MM.1S (cell line): ENCODE data around the gene TEX14.
A peak's percentile ranks its signal among the peaks of the same experiment; 100 is the strongest.

Source experiments
- EZH2 ChIP-seq: fragments of 300-600 bp; sonication (generic); optimal IDR thresholded peaks from 2 replicates; pipeline ENCODE3; 2017; ENCODE audit warnings: low read depth, mild to moderate bottlenecking, antibody characterized with exemption, low read length, mixed read lengths
- EZH2phosphoT487 ChIP-seq: fragments of 300-600 bp; sonication (generic); IDR thresholded peaks from 2 replicates; pipeline ENCODE4 v1.6.1; 2018; ENCODE audit warnings: antibody characterized with exemption, low read length
- TF ChIP-seq, protein P1 (sequence below): fragments of 300-600 bp; sonication (generic); IDR thresholded peaks from 2 replicates; pipeline ENCODE4 v1.5.1; 2016; ENCODE audit warnings: antibody characterized with exemption, low read length, mixed read lengths

DNA sequence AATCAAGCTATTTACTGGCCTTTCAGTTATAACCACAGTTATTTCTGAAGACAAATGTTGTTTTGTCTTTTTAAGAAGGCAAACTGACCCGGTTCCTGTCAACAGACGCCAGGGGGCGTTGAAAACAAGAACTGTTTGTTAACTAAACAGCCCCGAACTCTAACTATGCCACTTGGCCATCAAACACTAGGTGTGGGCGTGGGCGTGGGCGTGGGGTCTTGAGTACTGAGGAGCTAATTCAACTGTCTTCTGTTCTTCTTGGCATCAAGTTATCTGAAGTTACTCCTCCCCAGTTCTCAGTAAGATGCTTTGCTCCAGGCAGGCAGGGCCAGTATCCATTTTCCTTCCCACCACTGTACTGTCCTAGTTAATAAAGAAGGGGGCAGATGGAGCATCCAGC is 114.1 kb downstream of the TEX14 start:
- TF ChIP-seq, protein P1, sequence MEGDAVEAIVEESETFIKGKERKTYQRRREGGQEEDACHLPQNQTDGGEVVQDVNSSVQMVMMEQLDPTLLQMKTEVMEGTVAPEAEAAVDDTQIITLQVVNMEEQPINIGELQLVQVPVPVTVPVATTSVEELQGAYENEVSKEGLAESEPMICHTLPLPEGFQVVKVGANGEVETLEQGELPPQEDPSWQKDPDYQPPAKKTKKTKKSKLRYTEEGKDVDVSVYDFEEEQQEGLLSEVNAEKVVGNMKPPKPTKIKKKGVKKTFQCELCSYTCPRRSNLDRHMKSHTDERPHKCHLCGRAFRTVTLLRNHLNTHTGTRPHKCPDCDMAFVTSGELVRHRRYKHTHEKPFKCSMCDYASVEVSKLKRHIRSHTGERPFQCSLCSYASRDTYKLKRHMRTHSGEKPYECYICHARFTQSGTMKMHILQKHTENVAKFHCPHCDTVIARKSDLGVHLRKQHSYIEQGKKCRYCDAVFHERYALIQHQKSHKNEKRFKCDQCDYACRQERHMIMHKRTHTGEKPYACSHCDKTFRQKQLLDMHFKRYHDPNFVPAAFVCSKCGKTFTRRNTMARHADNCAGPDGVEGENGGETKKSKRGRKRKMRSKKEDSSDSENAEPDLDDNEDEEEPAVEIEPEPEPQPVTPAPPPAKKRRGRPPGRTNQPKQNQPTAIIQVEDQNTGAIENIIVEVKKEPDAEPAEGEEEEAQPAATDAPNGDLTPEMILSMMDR: peak; percentile 83
- TF ChIP-seq EZH2 (no peak), EZH2phosphoT487 (no peak)
